H1 (cell line): ENCODE data around the gene TBC1D22B. TPM values are rescaled to one million over a fixed set of nuclear protein-coding genes. Genes with fewer than 3 reads are reported as not detected.

ENCODE experiments used
- CTCF ChIA-PET: fragments of 300-600 bp; sonication (Branson Sonifier 250); formaldehyde crosslinking; loops from one replicate; lab custom pipeline; 2021; ENCODE audit not compliant: partially characterized antibody; lab: Charles Lee
- POLR2A ChIA-PET: fragments of 300-600 bp; sonication (Branson Sonifier 250); formaldehyde crosslinking; loops from one replicate; lab custom pipeline; 2021; ENCODE audit warnings: inconsistent platforms; ENCODE audit not compliant: partially characterized antibody; lab: Charles Lee
- DNase-seq, 2 experiments: peaks; one replicate each; pipeline versions ENCODE4 v3.0.0 to v3.0.0-alpha.2; 2010 to 2022; ENCODE audit warnings: low spot score in 2 of 2, low read depth in 1 of 2, mixed read lengths in 1 of 2
- FAIRE-seq: peaks from 2 replicates; lab custom pipeline; 2011; peaks lifted over from hg19 to GRCh38; lab: Jason Lieb, UNC
- H2AFZ ChIP-seq: 2 replicates; pipeline ENCODE4 v1.8.1; 2012; ENCODE audit warnings: low read length, inconsistent platforms
- H2AK5ac ChIP-seq: 2 replicates; pipeline ENCODE4 v1.6.1; 2013; ENCODE audit warnings: low read depth, low read length
- H2BK120ac ChIP-seq: replicated peaks from 2 replicates; pipeline ENCODE3; 2013; ENCODE audit warnings: low read depth, low read length, inconsistent platforms
- H2BK12ac ChIP-seq: 2 replicates; pipeline ENCODE4 v1.6.1; 2013; ENCODE audit warnings: low read depth, low read length
- H2BK15ac ChIP-seq: 2 replicates; pipeline ENCODE4 v1.6.1; 2013; ENCODE audit warnings: low read length
- H2BK20ac ChIP-seq: 2 replicates; pipeline ENCODE4 v1.6.1; 2013; ENCODE audit warnings: low read length
- H2BK5ac ChIP-seq: 2 replicates; pipeline ENCODE4 v1.6.1; 2013; ENCODE audit warnings: low read depth, low read length
- H3K14ac ChIP-seq: 2 replicates; pipeline ENCODE4 v1.6.1; 2013; ENCODE audit warnings: inconsistent platforms; ENCODE audit not compliant: insufficient read length
- H3K18ac ChIP-seq: 2 replicates; pipeline ENCODE4 v1.6.1; 2013; ENCODE audit warnings: low read length; ENCODE audit errors: extremely low read depth
- H3K23ac ChIP-seq: 2 replicates; pipeline ENCODE4 v1.6.1; 2013; ENCODE audit warnings: inconsistent platforms; ENCODE audit not compliant: insufficient read length
- H3K23me2 ChIP-seq: 2 replicates; pipeline ENCODE4 v1.6.1; 2013; ENCODE audit warnings: low read depth, low read length
- H3K27ac ChIP-seq: 2 replicates; pipeline ENCODE4 v1.6.1; 2011; ENCODE audit warnings: low read depth, low read length, inconsistent platforms
- H3K27me3 ChIP-seq, 4 experiments: replicated peaks in 1 of 4; 1 replicate in 1 of 4; 2 replicates in 3 of 4; pipeline versions ENCODE4 v1.6.1 to v1.8.1; 2011 to 2013; ENCODE audit warnings: low read length in 3 of 4, mild to moderate bottlenecking in 3 of 4, inconsistent platforms in 2 of 4, mixed read lengths in 2 of 4, moderate library complexity in 1 of 4; ENCODE audit not compliant: control insufficient read depth in 3 of 4, insufficient read depth in 3 of 4; ENCODE audit errors: extremely low read depth in 1 of 4
- H3K36me3 ChIP-seq, 4 experiments: 2 replicates each; pipeline versions ENCODE4 v1.6.1 to v1.8.1; 2011 to 2013; ENCODE audit warnings: mild to moderate bottlenecking in 4 of 4, low read length in 3 of 4, moderate library complexity in 2 of 4, control low read depth in 1 of 4, inconsistent platforms in 1 of 4; ENCODE audit not compliant: insufficient read depth in 4 of 4, control insufficient read depth in 2 of 4
- H3K4ac ChIP-seq: replicated peaks from 2 replicates; pipeline ENCODE3; 2013; ENCODE audit warnings: low read length, low read depth, mixed read lengths, inconsistent platforms; ENCODE audit not compliant: insufficient read length
- H3K4me1 ChIP-seq, 4 experiments: replicated peaks in 1 of 4; 1 replicate in 1 of 4; 2 replicates in 3 of 4; pipeline versions ENCODE4 v1.6.1 to v1.8.1; 2011 to 2013; ENCODE audit warnings: low read length in 3 of 4, inconsistent platforms in 2 of 4, mixed read lengths in 1 of 4; ENCODE audit not compliant: insufficient read depth in 4 of 4, control insufficient read depth in 3 of 4
- H3K4me2 ChIP-seq, 2 experiments: 2 replicates each; pipeline versions ENCODE4 v1.6.1 to v1.8.1; 2011 to 2013; ENCODE audit warnings: low read depth in 2 of 2, low read length in 2 of 2, control low read depth in 1 of 2, inconsistent platforms in 1 of 2, mild to moderate bottlenecking in 1 of 2; ENCODE audit not compliant: insufficient read depth in 1 of 2
- H3K4me3 ChIP-seq, 4 experiments: fragments of 200-600, 300-600 bp in 1 of 4; sonication (generic), shearing (Covaris generic), sonication (Bioruptor Twin) in 1 of 4; 2 replicates each; pipeline versions ENCODE4 v1.5.1 to v1.8.1; 2011 to 2016; ENCODE audit warnings: low read length in 4 of 4, low read depth in 3 of 4, control low read depth in 2 of 4, inconsistent platforms in 2 of 4, mild to moderate bottlenecking in 2 of 4, mixed read lengths in 1 of 4, moderate library complexity in 1 of 4; ENCODE audit not compliant: insufficient read depth in 2 of 4; ENCODE audit errors: extremely low read depth in 1 of 4
- H3K56ac ChIP-seq: replicated peaks from 2 replicates; pipeline ENCODE3; 2013; ENCODE audit warnings: low read depth, mild to moderate bottlenecking, mixed read lengths, low read length, inconsistent platforms; ENCODE audit not compliant: insufficient read length
- H3K79me1 ChIP-seq: 2 replicates; pipeline ENCODE4 v1.6.1; 2013; ENCODE audit warnings: low read depth, low read length, control low read depth
- H3K79me2 ChIP-seq, 2 experiments: 2 replicates each; pipeline versions ENCODE4 v1.6.1 to v1.8.1; 2012 to 2013; ENCODE audit warnings: low read length in 2 of 2, mild to moderate bottlenecking in 2 of 2, inconsistent platforms in 1 of 2; ENCODE audit not compliant: insufficient read depth in 2 of 2, control insufficient read depth in 1 of 2
- H3K9ac ChIP-seq, 4 experiments: replicated peaks in 1 of 4; 1 replicate in 1 of 4; 2 replicates in 3 of 4; pipeline versions ENCODE4 v1.6.1 to v1.8.1; 2011 to 2013; ENCODE audit warnings: low read depth in 3 of 4, low read length in 3 of 4, control low read depth in 2 of 4, mild to moderate bottlenecking in 2 of 4, moderate library complexity in 2 of 4, inconsistent platforms in 1 of 4; ENCODE audit errors: extremely low read depth in 1 of 4
- H3K9me3 ChIP-seq, 2 experiments: 2 replicates each; pipeline versions ENCODE4 v1.6.1 to v1.8.1; 2012 to 2013; ENCODE audit warnings: mild to moderate bottlenecking in 2 of 2, moderate library complexity in 2 of 2, control low read depth in 1 of 2, inconsistent platforms in 1 of 2, low read depth in 1 of 2, low read length in 1 of 2, mixed read lengths in 1 of 2; ENCODE audit not compliant: insufficient read depth in 2 of 2
- H4K20me1 ChIP-seq, 2 experiments: replicated peaks in 1 of 2; 2 replicates each; pipeline versions ENCODE3 to v1.8.1; 2011 to 2013; ENCODE audit warnings: inconsistent platforms in 2 of 2, low read length in 2 of 2, mild to moderate bottlenecking in 1 of 2; ENCODE audit not compliant: insufficient read depth in 2 of 2, control insufficient read depth in 1 of 2
- H4K5ac ChIP-seq: 2 replicates; pipeline ENCODE4 v1.6.1; 2013; ENCODE audit warnings: low read length, low read depth, mixed read lengths, inconsistent platforms; ENCODE audit not compliant: insufficient read length
- H4K8ac ChIP-seq: 2 replicates; pipeline ENCODE4 v1.8.0; 2013; ENCODE audit warnings: mild to moderate bottlenecking, moderate library complexity, low read length, inconsistent platforms; ENCODE audit not compliant: insufficient read depth; ENCODE audit errors: extremely low read depth
- H4K91ac ChIP-seq: replicated peaks from 2 replicates; pipeline ENCODE3; 2013; ENCODE audit warnings: low read length, mixed read lengths, inconsistent platforms; ENCODE audit not compliant: insufficient read length
- BACH1 ChIP-seq: IDR thresholded peaks from 2 replicates; pipeline ENCODE4 v1.6.1; 2012; ENCODE audit warnings: low read length, improper control_type of control experiment
- CHD2 ChIP-seq: IDR thresholded peaks from 2 replicates; pipeline ENCODE4 v1.6.1; 2012; ENCODE audit warnings: low read length, improper control_type of control experiment
- CTBP2 ChIP-seq: IDR thresholded peaks from 2 replicates; pipeline ENCODE4 v1.7.0; 2011; ENCODE audit warnings: borderline replicate concordance, mild to moderate bottlenecking, moderate library complexity, mixed read lengths, low read length; ENCODE audit not compliant: insufficient read depth, insufficient read length
- GTF2F1 ChIP-seq: IDR thresholded peaks from 2 replicates; pipeline ENCODE4 v1.6.1; 2012; ENCODE audit warnings: low read depth, low read length, improper control_type of control experiment, borderline replicate concordance
- HDAC6 ChIP-seq: IDR thresholded peaks from one replicate; pipeline ENCODE4 v1.7.1; 2012; ENCODE audit warnings: low read depth, mild to moderate bottlenecking, inconsistent platforms, low read length, moderate library complexity
- JUN ChIP-seq: IDR thresholded peaks from 2 replicates; pipeline ENCODE4 v1.6.1; 2011; ENCODE audit warnings: low read depth, mild to moderate bottlenecking, improper control_type of control experiment, low read length
- POU5F1 ChIP-seq: IDR thresholded peaks from 2 replicates; pipeline ENCODE4 v1.6.1; 2011; ENCODE audit warnings: low read depth, mild to moderate bottlenecking, low read length, moderate library complexity
- RNF2 ChIP-seq: fragments of 200-900, 300-1000 bp; sonication (generic); IDR thresholded peaks from 2 replicates; pipeline ENCODE4 v1.7.1; 2016; ENCODE audit warnings: borderline replicate concordance, low read depth, mild to moderate bottlenecking, antibody characterized with exemption, low read length; ENCODE audit not compliant: poor library complexity, severe bottlenecking; ENCODE audit errors: missing control alignments
- SIRT6 ChIP-seq: IDR thresholded peaks from one replicate; pipeline ENCODE4 v1.7.1; 2012; ENCODE audit warnings: low read length, inconsistent platforms
- SUZ12 ChIP-seq: fragments of 200-600 bp; sonication (generic); IDR thresholded peaks from 2 replicates; pipeline ENCODE4 v1.6.1; 2012; ENCODE audit warnings: mild to moderate bottlenecking, inconsistent platforms, low read length, moderate library complexity, mixed read lengths
- TAF7 ChIP-seq: optimal IDR thresholded peaks from 2 replicates; pipeline ENCODE3; 2011; ENCODE audit warnings: low read depth, mild to moderate bottlenecking, inconsistent platforms, low read length, moderate library complexity, borderline replicate concordance
- YY1 ChIP-seq: IDR thresholded peaks from 2 replicates; pipeline ENCODE4 v1.6.1; 2011; ENCODE audit warnings: low read depth, mild to moderate bottlenecking, low read length
- WGBS, 2 experiments: shearing (Covaris generic) in 1 of 2; methylation state at CpG; one replicate each; pipeline versions ENCODE4 v1.1.6 to v1.1.7; 2013 to 2015; ENCODE audit warnings: low lambda C conversion rate in 2 of 2, mixed read lengths in 2 of 2, inconsistent platforms in 1 of 2, low coverage in 1 of 2, missing lambda C conversion rate in 1 of 2; ENCODE audit not compliant: insufficient replicate concordance in 2 of 2, insufficient coverage in 1 of 2, insufficient read length in 1 of 2; ENCODE audit errors: extremely low coverage in 1 of 2, missing lambda C conversion rate in 1 of 2; 5-methylcytosine and 5-hydroxymethylcytosine counted together
- polyA plus RNA-seq, 7 experiments: library from polyadenylated mRNA; depleted of rRNA in 3 of 7; stranded (reverse) in 5 of 7; unstranded in 2 of 7; fragments of >200 nt in 5 of 7; fragments of 200-250 nt in 2 of 7; gene quantifications; 1 replicate in 5 of 7; 2 replicates in 1 of 7; 4 replicates in 1 of 7; pipeline versions ENCODE4 v1.2.1 to v1.2.3, GENCODE V29; 2011 to 2013; ENCODE audit warnings: missing spikeins in 2 of 7, mixed read lengths in 2 of 7
- total RNA-seq: library from RNA; stranded (reverse); fragmentation: NEBNext Ultra II Directional; extraction: Animal tissue kit (Norgen Biotek cat#: 25700); gene quantifications from 2 replicates; pipeline ENCODE4 v1.2.1, GENCODE V29; 2021

TBC1D22B gene
- total and polyA plus RNA-seq, 2 of the 8 experiments (the other 6 are each of a cell fraction or from before 2014, with no cell fraction given), result 10.1 to 17.4 TPM

GRCh38 chr6:37284781-37285180, 27.2 kb downstream of the TBC1D22B start:
- Histone ChIP-seq H3K23ac (no peak overlapping the region), H2BK20ac (no peak overlapping the region), H3K9me3 (no peaks in the 10 kb centered on the region), H4K91ac (no peak overlapping the region), H2BK120ac (no peak overlapping the region), H3K4me3 (no peak overlapping the region), H3K23me2 (no peaks in the 10 kb centered on the region), H3K4ac (no peak overlapping the region), H4K5ac (no peak overlapping the region), H4K8ac (no peak overlapping the region), H3K14ac (no peak overlapping the region), H3K27ac (no peak overlapping the region), H4K20me1 (peaks cover 2 to 3% of the 10 kb centered on the region in 2 experiments), H3K4me1 (no peaks in the 10 kb centered on the region), H3K36me3 (peaks cover 7 to 37% (median 33%) of the 10 kb centered on the region in 4 experiments), H2BK15ac (no peak overlapping the region), H2BK12ac (no peak overlapping the region), H3K4me2 (no peak overlapping the region), H2AK5ac (no peak overlapping the region), H3K79me1 (no peaks in the 10 kb centered on the region; the same call in 1 of the 2 replicates), H3K18ac (no peak overlapping the region), H3K56ac (no peak overlapping the region), H3K79me2 (no peaks in the 10 kb centered on the region; a peak in 1 of 4 replicates), H3K9ac (no peak overlapping the region), H2BK5ac (no peak overlapping the region), H3K27me3 (no peaks in the 10 kb centered on the region), H2AFZ (no peak overlapping the region)
- 89% methylated on average over 4 of the region's 4 CpGs; no CpG with 5 or more reads in 1 of the 2 experiments for WGBS, 2 experiments
- no peak for FAIRE-seq
- CTCF ChIA-PET, result interaction anchor here (1.2 to 1.9 kb wide), 3 partner anchors 10 to 29 kb away, joined by 3 to 5 read pairs (median 3); no protein-coding TSS in a partner anchor
- DNase-seq, result no peak
- TF ChIP-seq SUZ12 (no peak), CHD2 (no peak), RNF2 (no peak), POU5F1 (no peak), YY1 (no peak), BACH1 (no peak), HDAC6 (no peak), TAF7 (no peak), CTBP2 (no peak), JUN (no peak), GTF2F1 (no peak), SIRT6 (no peak)
- POLR2A ChIA-PET, result interaction anchor here (1.1 to 1.5 kb wide), 2 partner anchors 11 to 402 kb away, joined by 3 read pairs; no protein-coding TSS in a partner anchor
